ENCODE data around the gene AATF. TPM values are rescaled to one million over a fixed set of nuclear protein-coding genes. Genes with fewer than 3 reads are reported as not detected.

The AATF gene
- total RNA-seq, 2 donors from 2014 or later, result 65.5 to 96.5 TPM

DNA sequence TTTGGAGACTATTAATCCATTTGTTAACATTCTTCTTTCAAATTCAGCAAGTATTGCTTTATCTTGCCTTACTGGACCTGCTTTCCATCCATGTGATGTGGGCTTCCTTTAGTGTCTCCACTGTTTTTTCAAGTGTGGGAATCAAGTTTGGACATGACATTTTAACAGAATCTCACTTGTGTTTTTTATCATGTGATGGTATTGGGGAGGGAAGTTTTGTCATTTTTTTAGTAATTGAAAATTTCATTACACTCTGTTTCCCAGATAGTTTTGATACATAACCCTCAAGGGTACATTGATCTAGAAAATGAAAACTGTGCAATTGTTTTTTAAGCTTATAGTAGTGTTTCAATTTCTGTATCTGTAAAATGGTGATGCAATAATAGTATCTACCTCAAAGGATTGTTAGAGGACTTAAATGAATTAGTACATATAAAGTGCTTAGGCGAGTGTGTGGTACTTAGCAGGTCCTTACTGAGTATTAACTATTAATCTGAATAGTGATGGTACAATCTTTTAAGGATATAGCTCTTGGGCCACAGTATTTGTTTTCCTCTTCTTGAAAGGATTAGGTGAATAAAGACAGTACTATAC, 27.3 kb downstream of the AATF start:
- H3K36me3 Mint-ChIP-seq (ENCODE audit: low read depth), result peaks cover 70% of the 10 kb centered on the region
- H3K4me3 Mint-ChIP-seq, result no peak overlapping the region
- no peaks in the 10 kb centered on the region for H3K27me3 Mint-ChIP-seq
- ATAC-seq (replicated peaks), result no peak
- H3K9me3 Mint-ChIP-seq, result no peaks in the 10 kb centered on the region
- H3K4me1 Mint-ChIP-seq, result peaks cover 35% of the 10 kb centered on the region
- H3K27ac Mint-ChIP-seq, result no peak overlapping the region

DNA sequence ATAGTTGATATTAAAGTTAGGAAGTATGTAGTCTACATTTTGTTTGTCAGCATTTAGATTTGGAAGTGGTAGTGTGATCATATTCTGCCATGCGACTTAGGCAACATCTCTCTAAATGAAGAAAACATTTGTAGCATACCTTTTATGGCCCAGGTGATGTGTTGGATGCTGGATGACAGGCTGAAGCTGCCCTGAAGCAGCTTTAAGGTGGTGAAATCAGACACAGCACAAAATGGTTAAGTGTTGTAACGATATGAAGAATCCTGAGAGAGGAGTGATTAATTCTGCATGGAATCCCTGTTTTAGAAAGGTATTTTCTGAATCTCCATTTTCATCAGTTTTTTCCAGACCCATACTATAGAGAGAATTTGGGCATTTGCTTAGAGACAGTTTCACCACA, 28.3 kb downstream of the AATF start:
- Mint-ChIP-seq H3K4me3 (no peak overlapping the region), H3K27ac (no peak overlapping the region), H3K4me1 (peaks cover 28% of the 10 kb centered on the region), H3K9me3 (no peaks in the 10 kb centered on the region), H3K27me3 (no peaks in the 10 kb centered on the region), H3K36me3 (ENCODE audit: low read depth) (peaks cover 70% of the 10 kb centered on the region)
- ATAC-seq (replicated peaks), result no peak

DNA sequence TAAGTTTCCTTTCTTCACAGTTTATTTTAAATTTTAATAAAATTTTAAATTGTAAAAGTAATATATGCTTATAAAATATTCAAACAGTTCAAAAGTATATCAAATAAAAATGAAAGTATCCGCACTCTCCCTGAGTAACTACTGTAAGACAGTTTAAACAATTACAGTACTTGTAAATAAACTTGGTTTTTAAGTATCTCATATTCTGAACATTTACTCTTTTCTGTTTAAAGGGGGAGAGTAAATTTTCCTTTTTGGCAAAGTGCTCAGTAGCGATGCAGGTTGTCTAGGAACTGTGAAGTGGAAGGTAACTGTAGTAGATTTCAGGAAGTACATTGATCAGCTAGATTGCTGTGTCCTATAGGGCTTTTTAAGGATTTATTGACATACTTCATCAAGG, 28.8 kb downstream of the AATF start:
- H3K27me3 Mint-ChIP-seq, result no peaks in the 10 kb centered on the region
- no peak overlapping the region for H3K27ac Mint-ChIP-seq
- H3K36me3 Mint-ChIP-seq (ENCODE audit: low read depth), result peaks cover 70% of the 10 kb centered on the region
- ATAC-seq (replicated peaks), result no peak
- H3K4me1 Mint-ChIP-seq, result peaks cover 23% of the 10 kb centered on the region
- no peak overlapping the region for H3K4me3 Mint-ChIP-seq
- no peaks in the 10 kb centered on the region for H3K9me3 Mint-ChIP-seq

DNA sequence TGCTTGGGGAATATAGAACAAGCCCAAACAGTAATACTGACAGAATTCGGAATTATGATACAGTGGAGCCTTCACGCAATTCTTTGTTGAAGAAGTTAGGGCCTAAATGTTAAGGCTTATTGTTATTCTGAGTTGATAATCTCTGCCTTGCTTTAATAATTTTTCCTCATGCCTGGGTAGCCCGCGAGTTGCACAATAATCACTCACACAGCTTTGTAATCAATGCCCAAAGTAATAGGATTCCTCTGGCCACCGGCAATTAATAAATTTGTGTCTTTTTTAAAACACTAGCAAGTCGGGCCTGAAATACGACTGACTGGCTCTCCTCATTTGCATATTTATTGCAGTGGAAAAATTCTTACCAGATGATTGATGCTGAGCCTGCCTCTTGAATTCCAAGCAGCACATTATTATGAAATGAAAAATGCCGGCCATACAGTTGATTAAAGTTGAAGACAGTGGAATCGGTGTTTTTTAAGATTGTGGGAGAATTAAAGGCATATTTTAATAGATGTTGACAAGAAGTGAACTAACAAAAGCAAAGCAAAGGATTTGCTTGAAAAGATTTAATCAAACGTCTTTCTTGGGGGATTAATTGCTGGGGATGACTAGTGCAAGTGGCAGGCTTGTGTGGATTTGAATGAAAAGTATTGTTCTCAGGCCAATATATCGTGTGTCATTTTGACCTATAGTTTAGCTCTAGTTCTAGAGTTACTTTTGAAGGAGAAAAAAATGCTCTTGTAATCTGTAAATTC, 30.2 kb downstream of the AATF start:
- H3K27ac Mint-ChIP-seq, result no peak overlapping the region
- no peak overlapping the region for H3K4me3 Mint-ChIP-seq
- H3K27me3 Mint-ChIP-seq, result no peaks in the 10 kb centered on the region
- no peaks in the 10 kb centered on the region for H3K9me3 Mint-ChIP-seq
- no peak for ATAC-seq (replicated peaks)
- peaks cover 14% of the 10 kb centered on the region for H3K4me1 Mint-ChIP-seq
- peaks cover 77% of the 10 kb centered on the region for H3K36me3 Mint-ChIP-seq (ENCODE audit: low read depth)

DNA sequence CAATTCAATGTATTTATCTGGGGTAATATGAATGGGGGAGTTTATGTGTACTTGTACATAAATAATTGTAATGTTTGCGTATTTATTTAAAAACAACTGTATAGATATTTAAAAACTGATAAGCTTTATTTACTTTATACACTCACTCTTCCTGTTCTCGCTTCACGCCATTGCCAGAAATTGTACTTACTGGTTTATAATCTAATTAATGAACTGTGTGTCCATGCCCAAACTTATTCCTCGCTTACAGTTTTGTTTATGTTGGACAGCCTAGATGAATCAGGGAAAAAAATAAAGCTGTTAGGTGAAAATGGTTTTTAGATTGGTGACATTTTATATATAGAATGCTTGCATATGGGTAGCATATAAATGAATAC, 30.8 kb downstream of the AATF start:
- peaks cover 14% of the 10 kb centered on the region for H3K4me1 Mint-ChIP-seq
- H3K9me3 Mint-ChIP-seq, result no peaks in the 10 kb centered on the region
- no peak overlapping the region for H3K27ac Mint-ChIP-seq
- H3K36me3 Mint-ChIP-seq (ENCODE audit: low read depth), result peaks cover 79% of the 10 kb centered on the region
- no peaks in the 10 kb centered on the region for H3K27me3 Mint-ChIP-seq
- no peak for ATAC-seq (replicated peaks)
- no peak overlapping the region for H3K4me3 Mint-ChIP-seq

DNA sequence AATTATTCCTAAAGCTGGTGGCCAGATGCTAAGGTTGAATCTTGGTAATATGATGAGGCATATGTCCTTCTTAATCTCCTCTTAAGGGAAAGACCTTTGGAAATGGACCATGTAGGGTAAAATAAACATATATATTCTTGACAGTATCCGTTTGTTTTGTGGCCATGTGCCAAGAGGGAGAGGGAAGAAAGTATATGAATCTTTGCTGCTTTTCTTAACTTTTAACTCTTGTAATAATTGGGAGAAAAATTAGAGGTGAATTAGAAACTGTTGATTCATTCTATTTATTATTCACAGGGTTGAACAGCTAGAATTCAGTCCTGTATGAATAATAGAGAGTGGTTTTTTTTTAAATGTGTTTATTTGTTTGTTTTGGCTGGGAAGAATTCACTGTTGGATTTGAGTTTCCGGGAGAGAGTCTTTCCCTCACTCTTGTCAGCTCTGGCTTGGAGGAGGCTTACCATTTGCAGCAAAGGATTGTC, 31.6 kb downstream of the AATF start:
- H3K36me3 Mint-ChIP-seq (ENCODE audit: low read depth), result peaks cover 79% of the 10 kb centered on the region
- peaks cover 14% of the 10 kb centered on the region for H3K4me1 Mint-ChIP-seq
- ATAC-seq (replicated peaks), result no peak
- no peaks in the 10 kb centered on the region for H3K9me3 Mint-ChIP-seq
- H3K27me3 Mint-ChIP-seq, result no peaks in the 10 kb centered on the region
- no peak overlapping the region for H3K4me3 Mint-ChIP-seq
- H3K27ac Mint-ChIP-seq, result no peak overlapping the region

DNA sequence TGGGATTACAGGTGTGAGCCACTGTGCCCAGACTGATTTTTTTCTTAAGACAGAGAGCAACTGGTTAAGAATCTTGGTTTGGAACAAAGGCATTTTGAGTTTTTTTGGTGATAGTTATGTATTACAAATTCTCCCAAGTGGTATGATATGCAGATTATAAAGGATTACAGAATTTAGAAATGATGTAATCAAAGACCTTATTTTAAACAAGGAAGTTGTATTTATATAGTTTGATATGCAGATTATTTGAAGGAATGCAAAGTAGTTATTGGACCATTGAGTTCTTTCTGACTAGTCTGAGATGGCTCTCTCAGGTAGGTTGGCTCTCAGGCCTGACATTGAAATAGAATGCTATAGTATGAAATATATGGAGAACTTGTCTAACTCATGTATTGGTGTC, 34.9 kb downstream of the AATF start:
- no peaks in the 10 kb centered on the region for H3K4me1 Mint-ChIP-seq
- H3K4me3 Mint-ChIP-seq, result no peak overlapping the region
- no peak for ATAC-seq (replicated peaks)
- no peak overlapping the region for H3K27ac Mint-ChIP-seq
- no peaks in the 10 kb centered on the region for H3K27me3 Mint-ChIP-seq
- no peaks in the 10 kb centered on the region for H3K9me3 Mint-ChIP-seq
- peaks cover 84% of the 10 kb centered on the region for H3K36me3 Mint-ChIP-seq (ENCODE audit: low read depth)

DNA sequence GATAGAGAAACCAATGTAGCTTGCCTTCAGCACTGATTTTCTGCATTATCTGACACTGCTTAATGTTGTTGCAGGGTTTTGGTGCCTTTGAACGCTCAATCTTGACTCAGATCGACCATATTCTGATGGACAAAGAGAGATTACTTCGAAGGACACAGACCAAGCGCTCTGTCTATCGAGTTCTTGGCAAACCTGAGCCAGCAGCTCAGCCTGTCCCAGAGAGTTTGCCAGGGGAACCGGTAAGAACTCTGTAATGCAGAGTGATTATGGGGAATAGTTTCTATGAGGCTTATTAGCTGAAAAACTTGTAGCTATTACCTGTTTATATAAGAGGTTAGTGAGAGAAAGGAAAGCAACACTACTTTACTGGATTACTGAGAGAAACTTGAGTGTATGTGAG, 40.4 kb downstream of the AATF start:
- Mint-ChIP-seq H3K4me3 (no peak overlapping the region), H3K4me1 (no peaks in the 10 kb centered on the region), H3K9me3 (no peaks in the 10 kb centered on the region), H3K27me3 (no peaks in the 10 kb centered on the region), H3K27ac (no peak overlapping the region), H3K36me3 (ENCODE audit: low read depth) (peaks cover 97% of the 10 kb centered on the region)
- ATAC-seq (replicated peaks), result no peak

DNA sequence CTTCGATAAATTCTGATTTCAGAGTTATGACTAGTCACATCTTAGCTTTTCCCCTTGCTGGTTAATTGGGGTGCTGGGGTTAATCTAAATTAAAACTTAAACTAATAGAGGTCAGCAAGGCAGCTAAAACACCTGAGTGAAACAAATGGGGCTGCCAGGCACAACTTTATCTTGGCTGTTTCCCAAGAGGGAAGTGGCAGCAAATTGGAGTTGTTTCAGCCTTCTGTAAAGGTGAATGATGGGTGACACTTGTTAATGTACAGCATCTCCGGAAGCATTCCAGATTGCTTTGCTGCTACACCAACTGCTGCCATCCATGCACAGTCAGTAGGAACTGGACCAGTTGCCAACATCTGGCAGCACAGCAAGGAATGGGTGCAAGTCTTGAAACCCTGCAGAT, 43.9 kb downstream of the AATF start:
- no peak overlapping the region for H3K27ac Mint-ChIP-seq
- ATAC-seq (replicated peaks), result no peak
- no peaks in the 10 kb centered on the region for H3K9me3 Mint-ChIP-seq
- H3K4me3 Mint-ChIP-seq, result no peak overlapping the region
- peaks cover 99% of the 10 kb centered on the region for H3K36me3 Mint-ChIP-seq (ENCODE audit: low read depth)
- H3K4me1 Mint-ChIP-seq, result peaks cover 6% of the 10 kb centered on the region
- H3K27me3 Mint-ChIP-seq, result no peaks in the 10 kb centered on the region

DNA sequence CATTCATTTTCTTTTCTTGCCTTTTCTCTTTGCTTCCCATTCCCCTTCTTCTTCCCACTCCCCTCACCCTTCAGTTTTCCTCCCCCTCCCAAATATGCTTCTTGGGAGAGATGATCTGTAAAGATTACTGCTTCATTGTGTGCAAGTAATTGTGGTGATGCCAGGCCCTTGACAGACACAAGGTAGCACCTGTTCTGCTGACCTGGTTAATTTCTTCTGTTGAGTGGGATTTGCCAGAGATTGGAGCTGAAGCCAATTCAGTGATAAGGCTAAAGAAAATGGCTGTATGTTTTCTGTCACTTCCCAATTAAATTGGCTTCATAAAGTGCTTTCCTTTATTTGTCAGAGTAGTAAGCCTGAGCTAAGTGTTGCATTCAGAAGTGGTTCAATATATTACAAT, 44.5 kb downstream of the AATF start:
- Mint-ChIP-seq H3K4me1 (peaks cover 9% of the 10 kb centered on the region), H3K27me3 (no peaks in the 10 kb centered on the region), H3K27ac (peak overlapping the region; percentile 7), H3K4me3 (no peak overlapping the region), H3K36me3 (ENCODE audit: low read depth) (peaks cover 99% of the 10 kb centered on the region), H3K9me3 (no peaks in the 10 kb centered on the region)
- ATAC-seq (replicated peaks), result no peak

DNA sequence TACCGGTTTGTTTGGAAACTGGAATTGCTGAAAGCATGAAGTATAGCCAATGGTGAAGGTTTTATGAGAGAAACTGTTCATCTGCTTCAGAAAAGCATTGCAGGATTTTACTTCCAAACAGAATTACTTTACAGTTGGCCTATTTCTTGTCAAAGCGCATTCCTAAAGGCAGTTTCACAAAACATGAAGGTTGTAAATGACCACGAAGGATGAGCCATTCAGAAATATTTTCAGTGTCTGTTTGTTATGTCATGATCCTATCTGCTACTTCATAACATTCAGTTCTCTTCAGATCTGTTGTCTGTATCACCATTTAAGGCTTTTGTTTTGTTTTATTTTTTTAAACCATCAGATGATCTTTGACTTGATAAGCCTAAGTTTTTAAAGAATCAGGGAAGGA, 45.7 kb downstream of the AATF start:
- Mint-ChIP-seq H3K27ac (no peak overlapping the region), H3K27me3 (no peaks in the 10 kb centered on the region), H3K9me3 (peaks cover 1% of the 10 kb centered on the region), H3K4me1 (peaks cover 10% of the 10 kb centered on the region), H3K4me3 (no peak overlapping the region), H3K36me3 (ENCODE audit: low read depth) (peaks cover 99% of the 10 kb centered on the region)
- ATAC-seq (replicated peaks), result no peak

DNA sequence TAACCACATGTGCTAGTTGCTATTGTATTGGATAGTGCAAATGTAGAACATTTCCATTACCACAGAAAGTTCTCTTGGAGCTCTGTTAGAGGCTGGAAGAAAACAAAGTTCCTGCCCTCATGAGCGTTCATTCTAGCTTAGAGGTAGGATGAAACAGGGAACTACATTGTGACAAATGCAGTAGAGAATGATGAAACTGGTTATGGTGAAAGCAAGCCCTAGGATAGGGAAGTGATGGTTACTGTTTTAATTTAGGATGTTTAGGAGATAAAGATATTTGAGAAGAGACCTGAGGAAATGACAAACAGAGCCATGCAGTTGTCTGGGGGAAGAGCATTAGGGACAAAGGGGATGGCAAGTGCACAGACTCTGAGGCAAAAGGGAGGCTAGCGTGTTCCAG, 50.7 kb downstream of the AATF start:
- Mint-ChIP-seq H3K4me3 (no peak overlapping the region), H3K27ac (peak overlapping the region; percentile 4), H3K4me1 (peaks cover 18% of the 10 kb centered on the region), H3K27me3 (no peaks in the 10 kb centered on the region), H3K36me3 (ENCODE audit: low read depth) (peaks cover 89% of the 10 kb centered on the region), H3K9me3 (peaks cover 15% of the 10 kb centered on the region)
- ATAC-seq (replicated peaks), result no peak

DNA sequence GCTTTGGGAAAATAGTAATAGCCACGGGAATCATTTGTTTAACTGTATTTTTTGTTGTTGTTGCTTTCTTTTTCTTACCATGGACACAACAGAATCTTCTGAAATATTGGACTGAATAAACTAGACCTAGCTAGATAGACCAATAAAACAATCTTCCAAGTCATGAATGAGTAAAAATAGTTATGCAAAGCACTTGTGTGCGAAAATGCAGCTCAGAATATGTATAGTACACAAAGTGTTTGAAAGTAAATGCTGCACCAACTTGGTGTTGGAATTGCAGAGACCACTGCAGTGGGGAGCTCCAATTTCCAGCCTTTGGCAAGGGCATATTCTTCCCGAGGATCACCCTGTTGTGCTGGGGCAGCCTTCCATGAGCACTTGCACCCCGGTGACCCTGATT, 68.0 kb downstream of the AATF start:
- Mint-ChIP-seq H3K36me3 (ENCODE audit: low read depth) (peaks cover 66% of the 10 kb centered on the region), H3K9me3 (no peaks in the 10 kb centered on the region), H3K4me3 (no peak overlapping the region), H3K27me3 (no peaks in the 10 kb centered on the region), H3K27ac (no peak overlapping the region), H3K4me1 (no peaks in the 10 kb centered on the region)
- ATAC-seq (replicated peaks), result no peak

DNA sequence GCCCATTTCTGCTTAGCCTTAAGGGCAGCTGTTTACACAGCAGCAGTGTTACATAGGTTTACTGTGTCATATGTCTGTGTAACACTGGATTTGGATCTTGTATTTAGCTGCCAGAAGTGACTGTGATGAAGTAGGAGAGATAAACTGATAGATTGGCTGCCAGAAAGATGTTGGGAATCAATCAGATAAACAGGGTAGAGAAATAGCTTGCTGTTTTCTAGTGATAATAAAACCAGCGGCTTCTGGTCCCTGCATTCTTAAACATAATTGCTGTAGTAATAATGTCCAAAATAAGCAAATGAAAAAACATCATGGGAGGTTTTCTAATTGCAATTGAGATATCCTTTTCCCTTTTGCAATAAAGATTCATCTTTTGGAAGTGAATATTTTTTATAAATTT, 68.7 kb downstream of the AATF start:
- no peak for ATAC-seq (replicated peaks)
- H3K9me3 Mint-ChIP-seq, result no peaks in the 10 kb centered on the region
- no peaks in the 10 kb centered on the region for H3K4me1 Mint-ChIP-seq
- no peak overlapping the region for H3K27ac Mint-ChIP-seq
- H3K4me3 Mint-ChIP-seq, result no peak overlapping the region
- H3K36me3 Mint-ChIP-seq (ENCODE audit: low read depth), result peaks cover 72% of the 10 kb centered on the region
- no peaks in the 10 kb centered on the region for H3K27me3 Mint-ChIP-seq

DNA sequence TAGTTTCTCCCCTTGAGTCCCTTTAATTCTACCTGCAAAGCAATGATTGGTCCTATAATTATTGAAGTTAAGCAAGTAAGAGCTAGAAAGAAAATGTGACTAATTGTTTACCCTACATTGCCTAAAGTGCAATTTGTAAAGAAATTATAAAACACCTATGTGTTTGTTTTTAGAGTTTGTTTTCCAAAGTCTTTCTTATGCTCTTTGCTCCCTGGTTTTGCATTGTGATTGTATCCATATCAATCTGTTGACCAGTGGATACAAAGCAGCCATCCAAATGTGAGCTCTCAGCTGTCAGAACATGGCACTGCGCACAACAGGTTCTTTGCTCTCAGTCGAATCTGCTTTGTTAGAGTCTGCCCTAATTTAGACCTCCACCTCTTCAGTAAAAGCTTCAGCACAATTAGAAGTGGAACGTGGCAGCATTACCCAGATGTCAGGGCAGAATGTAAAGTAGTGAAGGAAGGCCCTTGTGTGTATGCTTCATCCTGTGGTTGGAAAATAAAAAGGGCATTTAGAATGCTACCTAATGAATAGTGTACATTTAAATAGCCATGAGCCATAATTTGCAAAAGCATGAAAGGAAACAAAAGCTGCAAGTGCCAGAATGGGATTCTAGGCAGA, 70.5 kb downstream of the AATF start:
- H3K4me1 Mint-ChIP-seq, result peaks cover 4% of the 10 kb centered on the region
- ATAC-seq (replicated peaks), result no peak
- no peak overlapping the region for H3K4me3 Mint-ChIP-seq
- peaks cover 81% of the 10 kb centered on the region for H3K36me3 Mint-ChIP-seq (ENCODE audit: low read depth)
- H3K27me3 Mint-ChIP-seq, result no peaks in the 10 kb centered on the region
- no peaks in the 10 kb centered on the region for H3K9me3 Mint-ChIP-seq
- H3K27ac Mint-ChIP-seq, result no peak overlapping the region

Measured in activated T-helper 17 cell treated with anti-CD3 and anti-CD28 coated beads, Interleukin-2, amount 50 U/mL, for 72 hours (primary cell).